Vagina (tissue), 2 donors: ENCODE measurements around the gene ZNF423. TPM values are rescaled to one million over a fixed set of nuclear protein-coding genes. Genes with fewer than 3 reads are reported as not detected.

Experiments used
- DNase-seq, 2 donors: peaks; one replicate each; pipeline ENCODE4 v3.0.0-alpha.2; 2017; ENCODE audit errors: extremely low spot score in 2 of 2
- H3K27ac ChIP-seq: fragments of 200-600 bp; sonication (generic); one replicate; pipeline ENCODE4 v1.5.1; 2019
- H3K27me3 ChIP-seq: fragments of 200-600 bp; sonication (generic); one replicate; pipeline ENCODE4 v1.5.1; 2019
- H3K36me3 ChIP-seq, 2 donors: fragments of 200-600 bp; sonication (generic); one replicate each; pipeline ENCODE4 v1.5.1; 2017 to 2019
- H3K4me1 ChIP-seq: fragments of 200-600 bp; sonication (generic); one replicate; pipeline ENCODE4 v1.5.1; 2019
- H3K4me3 ChIP-seq, 2 donors: fragments of 200-600 bp; sonication (generic); 1 replicate in 1 of 2; 2 replicates in 1 of 2; pipeline ENCODE4 v1.5.1; 2016 to 2019
- H3K9me3 ChIP-seq: fragments of 200-600 bp; sonication (generic); one replicate; pipeline ENCODE4 v1.5.1; 2019
- CTCF ChIP-seq, 3 experiments: fragments of 450-650 bp in 2 of 3; fragments of 200-600 bp in 1 of 3; sonication (generic) in 1 of 3; IDR thresholded peaks; one replicate each; pipeline ENCODE4 v1.5.1; 2017 to 2019; ENCODE audit warnings: antibody characterized with exemption in 3 of 3, mild to moderate bottlenecking in 2 of 3, moderate library complexity in 2 of 3
- POLR2A ChIP-seq, 2 donors: fragments of 450-650 bp; IDR thresholded peaks; one replicate each; pipeline ENCODE4 v1.6.1; 2017; ENCODE audit warnings: antibody characterized with exemption in 2 of 2, mild to moderate bottlenecking in 2 of 2, moderate library complexity in 2 of 2
- POLR2AphosphoS5 ChIP-seq, 2 donors: sonication (generic); formaldehyde crosslinking; IDR thresholded peaks; one replicate each; pipeline ENCODE4 v1.9.0; 2017; ENCODE audit warnings: antibody characterized with exemption in 2 of 2, mild to moderate bottlenecking in 2 of 2, low read depth in 1 of 2; ENCODE audit not compliant: insufficient read depth in 1 of 2
- intact Hi-C: fragments of 100-400 bp; cut with DNase I; formaldehyde crosslinking; loops from one replicate; pipeline ENCODE4 v1.15.1; 2023
- total RNA-seq: library from RNA; depleted of rRNA; stranded (reverse); fragments of >200 nt; gene quantifications from one replicate; pipeline ENCODE4 v1.2.3, GENCODE V29; 2016

ZNF423 gene
- total RNA-seq, 1 donor from 2014 or later, result 10.3 TPM

GRCh38 chr16:49712106-49712505 is 143.8 kb downstream of the ZNF423 start:
- no peaks in the 10 kb centered on the region for H3K36me3 ChIP-seq
- H3K9me3 ChIP-seq, result no peaks in the 10 kb centered on the region
- no peak overlapping the region for H3K4me3 ChIP-seq

DNA sequence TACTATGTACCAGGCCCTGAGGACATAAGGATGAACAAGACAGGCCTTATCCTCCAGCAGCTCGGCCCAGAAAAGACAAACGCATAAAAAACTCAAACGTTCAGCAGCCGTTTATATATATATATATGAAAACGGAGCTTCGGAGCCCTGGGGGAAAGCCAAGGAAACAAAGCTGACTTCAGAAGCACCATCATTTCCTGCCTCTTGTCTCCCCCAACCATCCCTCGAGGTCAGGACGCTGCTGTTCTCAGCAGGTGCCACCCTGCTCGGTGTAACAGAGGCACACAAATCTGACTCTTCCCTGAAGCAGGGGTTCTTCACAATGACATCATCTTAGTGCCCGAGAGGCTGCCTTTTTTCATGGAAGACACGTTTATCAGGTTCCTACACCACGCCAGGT is 146.9 kb downstream of the ZNF423 start:
- Histone ChIP-seq H3K27ac (no peak overlapping the region), H3K9me3 (no peaks in the 10 kb centered on the region), H3K27me3 (no peaks in the 10 kb centered on the region), H3K4me1 (no peaks in the 10 kb centered on the region), H3K4me3 (no peak overlapping the region), H3K36me3 (no peaks in the 10 kb centered on the region)
- TF ChIP-seq POLR2AphosphoS5 (IDR thresholded peaks at IDR 0.05; ENCODE audit: insufficient read depth in 1 of 2, low read depth in 1 of 2), result no peak
- no peak for TF ChIP-seq POLR2A (IDR thresholded peaks at IDR 0.05)
- no peak for TF ChIP-seq CTCF (IDR thresholded peaks at IDR 0.05)
- intact Hi-C loops, result no loop called here
- DNase-seq, result no peak

More at GRCh38 chr16:49712106-49712505, 143.8 kb downstream of the ZNF423 start:
- no peak for TF ChIP-seq POLR2AphosphoS5 (IDR thresholded peaks at IDR 0.05; ENCODE audit: insufficient read depth in 1 of 2, low read depth in 1 of 2)
- no peak for TF ChIP-seq CTCF (IDR thresholded peaks at IDR 0.05)
- no peak for TF ChIP-seq POLR2A (IDR thresholded peaks at IDR 0.05)
- no peak for DNase-seq
- H3K27ac ChIP-seq, result no peak overlapping the region
- no peaks in the 10 kb centered on the region for H3K4me1 ChIP-seq
- intact Hi-C loops, result no loop called here
- H3K27me3 ChIP-seq, result no peaks in the 10 kb centered on the region

DNA sequence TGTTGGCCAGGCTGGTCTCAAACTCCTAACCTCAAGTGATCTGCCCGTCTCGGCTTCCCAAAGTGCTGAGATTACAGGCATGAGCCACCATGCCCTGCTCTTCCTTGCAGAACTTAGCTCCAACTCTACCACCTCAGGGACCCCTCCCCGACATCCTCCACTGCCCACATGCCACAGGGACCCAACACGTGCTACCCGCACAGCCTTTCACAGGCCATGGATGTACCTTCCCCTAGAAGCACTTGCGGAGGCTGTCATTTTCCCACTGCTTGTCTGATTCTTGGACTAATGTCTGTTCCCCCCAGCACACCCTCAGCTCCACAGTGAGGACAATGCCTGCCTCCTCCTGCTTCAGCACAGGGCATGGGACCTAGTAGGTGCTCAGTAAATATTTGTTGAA is 147.4 kb downstream of the ZNF423 start:
- H3K4me3 ChIP-seq, result no peak overlapping the region
- DNase-seq, result no peak
- no peak overlapping the region for H3K27ac ChIP-seq
- TF ChIP-seq POLR2A (IDR thresholded peaks at IDR 0.05), result no peak
- no peak for TF ChIP-seq POLR2AphosphoS5 (IDR thresholded peaks at IDR 0.05; ENCODE audit: insufficient read depth in 1 of 2, low read depth in 1 of 2)
- no peak for TF ChIP-seq CTCF (IDR thresholded peaks at IDR 0.05)
- intact Hi-C loops, result no loop called here
- no peaks in the 10 kb centered on the region for H3K36me3 ChIP-seq
- H3K4me1 ChIP-seq, result peaks cover 4% of the 10 kb centered on the region
- H3K9me3 ChIP-seq, result no peaks in the 10 kb centered on the region
- H3K27me3 ChIP-seq, result no peaks in the 10 kb centered on the region

GRCh38 chr16:49706620-49707355 is 149.1 kb downstream of the ZNF423 start:
- no peak for TF ChIP-seq CTCF (IDR thresholded peaks at IDR 0.05)
- TF ChIP-seq POLR2A (IDR thresholded peaks at IDR 0.05), result no peak
- no peak for DNase-seq
- Histone ChIP-seq H3K4me3 (no peak overlapping the region), H3K4me1 (peaks cover 19% of the 10 kb centered on the region), H3K27me3 (no peaks in the 10 kb centered on the region), H3K9me3 (no peaks in the 10 kb centered on the region), H3K36me3 (no peaks in the 10 kb centered on the region), H3K27ac (no peak overlapping the region)
- intact Hi-C loops, result no loop called here

DNA sequence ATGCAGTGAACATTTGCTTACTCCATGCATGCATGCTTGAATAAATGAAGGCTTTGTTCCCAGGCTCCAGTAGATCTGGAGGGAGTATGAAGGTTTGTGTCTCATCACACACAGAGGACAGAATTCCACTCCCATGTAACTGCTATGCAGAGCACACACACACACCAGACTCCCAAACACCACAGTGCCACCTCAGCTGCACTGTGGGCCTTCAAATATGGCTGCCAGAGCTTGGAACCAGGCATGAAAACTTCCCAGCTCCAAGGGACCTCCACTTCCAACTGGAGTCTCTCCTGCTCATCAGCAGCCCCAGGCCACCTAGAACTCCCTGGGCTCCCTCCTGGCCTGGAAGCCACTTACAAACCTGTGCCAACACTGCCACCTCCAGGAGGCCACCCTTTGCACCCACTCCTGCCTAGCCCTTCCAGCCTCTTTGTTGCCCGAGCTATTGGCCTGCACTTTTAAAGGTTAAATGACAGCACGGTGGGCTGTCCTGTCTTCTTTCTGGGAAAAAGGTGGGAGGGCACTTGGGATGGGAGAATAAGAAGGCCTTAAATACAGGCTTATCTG is 151.2 kb downstream of the ZNF423 start:
- no peak overlapping the region for H3K27ac ChIP-seq
- intact Hi-C loops, result no loop called here
- DNase-seq, result no peak
- no peak for TF ChIP-seq POLR2A (IDR thresholded peaks at IDR 0.05)
- TF ChIP-seq POLR2AphosphoS5 (IDR thresholded peaks at IDR 0.05; ENCODE audit: insufficient read depth in 1 of 2, low read depth in 1 of 2), result no peak
- TF ChIP-seq CTCF (IDR thresholded peaks at IDR 0.05), result no peak
- no peaks in the 10 kb centered on the region for H3K9me3 ChIP-seq
- H3K36me3 ChIP-seq, result no peaks in the 10 kb centered on the region
- H3K4me3 ChIP-seq, result no peak overlapping the region
- no peaks in the 10 kb centered on the region for H3K27me3 ChIP-seq
- peaks cover 34% of the 10 kb centered on the region for H3K4me1 ChIP-seq
